ENCODE data around the gene EFCAB7. TPM values are rescaled to one million over a fixed set of nuclear protein-coding genes. Genes with fewer than 3 reads are reported as not detected.

EFCAB7 gene
- total RNA-seq, 1 experiment from 2014 or later: 3.6 TPM

DNA sequence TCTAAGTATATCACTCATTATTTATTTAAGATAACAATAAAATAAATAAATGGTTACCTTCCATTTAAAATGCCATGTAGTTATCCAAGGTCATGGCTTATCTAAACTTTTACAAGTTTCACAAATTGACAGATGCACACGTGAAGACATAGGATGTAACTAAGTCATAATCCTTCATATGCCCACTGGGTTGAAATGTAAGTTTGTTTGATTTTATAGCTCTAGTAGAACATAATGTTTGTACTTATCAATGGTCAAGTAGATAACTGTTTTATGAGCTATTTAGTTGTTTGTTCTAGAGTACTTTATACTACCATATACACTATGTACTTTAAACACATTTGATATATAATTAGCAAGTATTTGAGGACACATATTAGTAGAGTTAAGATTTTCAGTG, 43.3 kb upstream of the EFCAB7 start:
- TF ChIP-seq, protein P1, sequence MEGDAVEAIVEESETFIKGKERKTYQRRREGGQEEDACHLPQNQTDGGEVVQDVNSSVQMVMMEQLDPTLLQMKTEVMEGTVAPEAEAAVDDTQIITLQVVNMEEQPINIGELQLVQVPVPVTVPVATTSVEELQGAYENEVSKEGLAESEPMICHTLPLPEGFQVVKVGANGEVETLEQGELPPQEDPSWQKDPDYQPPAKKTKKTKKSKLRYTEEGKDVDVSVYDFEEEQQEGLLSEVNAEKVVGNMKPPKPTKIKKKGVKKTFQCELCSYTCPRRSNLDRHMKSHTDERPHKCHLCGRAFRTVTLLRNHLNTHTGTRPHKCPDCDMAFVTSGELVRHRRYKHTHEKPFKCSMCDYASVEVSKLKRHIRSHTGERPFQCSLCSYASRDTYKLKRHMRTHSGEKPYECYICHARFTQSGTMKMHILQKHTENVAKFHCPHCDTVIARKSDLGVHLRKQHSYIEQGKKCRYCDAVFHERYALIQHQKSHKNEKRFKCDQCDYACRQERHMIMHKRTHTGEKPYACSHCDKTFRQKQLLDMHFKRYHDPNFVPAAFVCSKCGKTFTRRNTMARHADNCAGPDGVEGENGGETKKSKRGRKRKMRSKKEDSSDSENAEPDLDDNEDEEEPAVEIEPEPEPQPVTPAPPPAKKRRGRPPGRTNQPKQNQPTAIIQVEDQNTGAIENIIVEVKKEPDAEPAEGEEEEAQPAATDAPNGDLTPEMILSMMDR (conservative IDR thresholded peaks at IDR 0.05; ENCODE audit: low read depth, low read length): no peak
- no peak for TF ChIP-seq EZH2phosphoT487 (IDR thresholded peaks at IDR 0.05; ENCODE audit: borderline replicate concordance, low read length)
- no peak for TF ChIP-seq EZH2 (IDR thresholded peaks at IDR 0.05; ENCODE audit: low read length, unreplicated experiment)
- no peaks in the 10 kb centered on the region for H3K36me3 ChIP-seq (ENCODE audit: low read depth, low read length)
- no peaks in the 10 kb centered on the region for H3K9me2 ChIP-seq (replicated peaks; ENCODE audit: low read length)
- H3K27me3 ChIP-seq (ENCODE audit: low read length): no peaks in the 10 kb centered on the region
- H3K4me3 ChIP-seq (ENCODE audit: low read length): no peak overlapping the region
- peaks cover 10% of the 10 kb centered on the region; the same call in 1 of the 2 replicates for H3K4me1 ChIP-seq (ENCODE audit: insufficient read depth, low read length)
- ATAC-seq (no peak), DNase-seq (no peak)
- intact Hi-C loops (cut with micrococcal nuclease): no loop called here
- H2AFZ ChIP-seq (ENCODE audit: low read length): no peak overlapping the region
- no peaks in the 10 kb centered on the region for H3K79me2 ChIP-seq (ENCODE audit: low read length)
- H3K4me2 ChIP-seq (ENCODE audit: low read length): no peak overlapping the region
- no peaks in the 10 kb centered on the region for H3K9me3 ChIP-seq (ENCODE audit: low read length)
- H3K9ac ChIP-seq (ENCODE audit: low read length): no peak overlapping the region
- BruUV-seq (replicated peaks): no TSS peak
- POLR2A ChIA-PET (ENCODE audit: unreplicated experiment): no interaction called here
- no peaks in the 10 kb centered on the region for H3F3A ChIP-seq (ENCODE audit: low read length, unreplicated experiment)
- no peak overlapping the region for H3K27ac ChIP-seq (ENCODE audit: low read length)
- CTCF ChIA-PET: no interaction called here
- H4K20me1 ChIP-seq (ENCODE audit: low read length): 0 out of 2 replicates have a peak, but pooled peaks cover 4% of the 10 kb centered on the region

DNA sequence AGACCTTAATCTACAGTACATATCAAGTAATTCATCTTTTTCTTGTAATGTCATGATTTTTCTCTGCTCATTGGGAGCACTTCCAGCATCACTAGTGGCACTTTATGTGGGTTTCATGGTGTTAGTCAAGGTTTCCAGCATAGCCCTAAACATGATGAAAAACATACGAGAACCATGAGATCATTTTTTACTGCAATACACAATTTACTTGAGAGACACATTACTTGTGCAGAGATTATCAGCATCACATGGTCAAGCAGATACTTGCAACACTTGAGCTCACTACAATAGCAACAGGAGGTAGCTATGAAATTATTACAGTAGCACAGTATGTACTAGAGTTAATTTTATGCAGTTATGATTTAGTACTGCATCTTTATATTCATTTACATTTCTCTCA, 36.7 kb upstream of the EFCAB7 start:
- H3K27me3 ChIP-seq (ENCODE audit: low read length): no peaks in the 10 kb centered on the region
- POLR2A ChIA-PET (ENCODE audit: unreplicated experiment): interaction anchor here (0.6 kb wide), 1 partner anchor 9 kb away, joined by 7 read pairs; no protein-coding TSS in a partner anchor
- CTCF ChIA-PET: no interaction called here
- peaks cover 2% of the 10 kb centered on the region for H3F3A ChIP-seq (ENCODE audit: low read length, unreplicated experiment)
- H3K36me3 ChIP-seq (ENCODE audit: low read depth, low read length): no peaks in the 10 kb centered on the region
- H2AFZ ChIP-seq (ENCODE audit: low read length): no peak overlapping the region
- no peak overlapping the region for H3K9ac ChIP-seq (ENCODE audit: low read length)
- no peaks in the 10 kb centered on the region for H3K9me3 ChIP-seq (ENCODE audit: low read length)
- no TSS peak for BruUV-seq (replicated peaks)
- no peak overlapping the region for H3K27ac ChIP-seq (ENCODE audit: low read length)
- H3K4me1 ChIP-seq (ENCODE audit: insufficient read depth, low read length): peaks cover 19% of the 10 kb centered on the region
- DNase-seq: no peak
- no peaks in the 10 kb centered on the region for H3K9me2 ChIP-seq (replicated peaks; ENCODE audit: low read length)
- no peak overlapping the region for H3K4me3 ChIP-seq (ENCODE audit: low read length)
- no peaks in the 10 kb centered on the region for H3K79me2 ChIP-seq (ENCODE audit: low read length)
- H4K20me1 ChIP-seq (ENCODE audit: low read length): no peaks in the 10 kb centered on the region
- no peak for ATAC-seq
- no peak overlapping the region for H3K4me2 ChIP-seq (ENCODE audit: low read length)
- no peak for TF ChIP-seq EZH2 (IDR thresholded peaks at IDR 0.05; ENCODE audit: low read length, unreplicated experiment)
- TF ChIP-seq, protein P1 (conservative IDR thresholded peaks at IDR 0.05; ENCODE audit: low read depth, low read length): no peak
- TF ChIP-seq EZH2phosphoT487 (IDR thresholded peaks at IDR 0.05; ENCODE audit: borderline replicate concordance, low read length): no peak
- intact Hi-C loops (cut with micrococcal nuclease): loop anchor here (1.0 kb wide), 1 partner anchor 23 kb away; no protein-coding TSS in a partner anchor

DNA sequence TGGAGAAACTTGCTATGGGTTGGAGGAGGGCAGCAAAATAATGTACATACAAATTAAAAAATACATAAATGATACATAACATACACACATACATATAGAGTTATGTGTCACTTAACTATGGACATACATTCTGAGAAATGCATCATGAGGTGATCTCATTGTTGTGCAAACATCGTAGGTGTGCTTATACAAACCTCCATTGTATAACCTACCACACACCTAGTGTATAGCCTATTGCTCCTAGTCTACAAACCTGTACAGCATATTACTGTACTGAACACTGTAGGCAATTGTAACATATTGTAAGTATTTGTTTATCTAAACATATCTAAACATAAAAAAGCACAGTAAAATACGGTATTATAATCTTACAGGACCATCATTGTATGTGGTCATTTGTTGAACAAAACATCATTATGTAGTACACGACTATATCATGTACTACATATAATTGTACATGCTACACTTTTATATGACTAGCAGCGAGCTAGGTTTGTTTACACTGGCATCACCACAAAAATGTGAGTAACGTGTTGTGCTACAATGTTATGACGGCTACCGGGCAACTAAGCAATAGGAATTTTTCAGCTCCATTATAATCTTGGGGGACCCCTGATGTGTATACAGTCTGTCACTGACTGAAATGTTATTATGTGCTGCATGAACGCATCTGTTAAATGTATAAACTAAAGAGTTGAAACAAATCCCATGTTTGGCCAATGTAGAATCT, 35.8 kb upstream of the EFCAB7 start:
- DNase-seq (peak; percentile 87), ATAC-seq (peak; percentile 94)
- Histone ChIP-seq H3K27ac (ENCODE audit: low read length) (peak overlapping the region; percentile 88), H3K4me2 (ENCODE audit: low read length) (peak overlapping the region; percentile 58), H3K4me1 (ENCODE audit: insufficient read depth, low read length) (peaks cover 19% of the 10 kb centered on the region), H2AFZ (ENCODE audit: low read length) (no peak overlapping the region; the same call in 1 of the 2 replicates), H3K4me3 (ENCODE audit: low read length) (peak overlapping the region; percentile 5; the same call in 1 of the 2 replicates), H3K9me3 (ENCODE audit: low read length) (no peaks in the 10 kb centered on the region), H4K20me1 (ENCODE audit: low read length) (no peaks in the 10 kb centered on the region), H3K9ac (ENCODE audit: low read length) (peak overlapping the region; percentile 32; the same call in 1 of the 2 replicates), H3K9me2 (replicated peaks; ENCODE audit: low read length) (no peaks in the 10 kb centered on the region), H3K36me3 (ENCODE audit: low read depth, low read length) (no peaks in the 10 kb centered on the region), H3K27me3 (ENCODE audit: low read length) (no peaks in the 10 kb centered on the region), H3K79me2 (ENCODE audit: low read length) (no peaks in the 10 kb centered on the region), H3F3A (ENCODE audit: low read length, unreplicated experiment) (peaks cover 2% of the 10 kb centered on the region)
- POLR2A ChIA-PET (ENCODE audit: unreplicated experiment): no interaction called here
- CTCF ChIA-PET: no interaction called here
- intact Hi-C loops (cut with micrococcal nuclease): loop anchor here (1.0 kb wide), 1 partner anchor 24 kb away; no protein-coding TSS in a partner anchor
- TF ChIP-seq, protein P1 (conservative IDR thresholded peaks at IDR 0.05; ENCODE audit: low read depth, low read length): no peak
- BruUV-seq (replicated peaks): no TSS peak

Measured in PC-3 (cell line).